ENCODE measurements around the gene OLIG2.

DNA sequence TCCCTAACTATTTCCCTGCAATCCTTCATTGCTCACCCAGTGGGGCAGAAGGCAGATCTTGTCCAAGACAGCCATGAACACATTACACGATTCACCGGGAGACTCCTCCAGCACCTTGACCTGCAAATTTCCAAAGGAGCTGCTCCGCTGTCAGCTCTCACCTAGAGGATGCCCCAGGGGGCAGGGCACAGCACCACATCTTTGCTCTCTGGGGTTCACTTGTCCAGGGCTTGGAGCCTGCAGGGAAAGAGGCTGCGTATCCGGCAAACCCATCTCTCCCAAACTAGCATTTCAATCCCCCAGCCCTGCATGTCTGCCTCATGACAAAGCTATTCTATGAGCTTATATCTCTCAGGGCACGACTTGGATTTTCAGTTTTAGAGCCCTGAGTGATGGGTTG lies 35.1 kb upstream of the OLIG2 start:
- TF ChIP-seq, protein P1, sequence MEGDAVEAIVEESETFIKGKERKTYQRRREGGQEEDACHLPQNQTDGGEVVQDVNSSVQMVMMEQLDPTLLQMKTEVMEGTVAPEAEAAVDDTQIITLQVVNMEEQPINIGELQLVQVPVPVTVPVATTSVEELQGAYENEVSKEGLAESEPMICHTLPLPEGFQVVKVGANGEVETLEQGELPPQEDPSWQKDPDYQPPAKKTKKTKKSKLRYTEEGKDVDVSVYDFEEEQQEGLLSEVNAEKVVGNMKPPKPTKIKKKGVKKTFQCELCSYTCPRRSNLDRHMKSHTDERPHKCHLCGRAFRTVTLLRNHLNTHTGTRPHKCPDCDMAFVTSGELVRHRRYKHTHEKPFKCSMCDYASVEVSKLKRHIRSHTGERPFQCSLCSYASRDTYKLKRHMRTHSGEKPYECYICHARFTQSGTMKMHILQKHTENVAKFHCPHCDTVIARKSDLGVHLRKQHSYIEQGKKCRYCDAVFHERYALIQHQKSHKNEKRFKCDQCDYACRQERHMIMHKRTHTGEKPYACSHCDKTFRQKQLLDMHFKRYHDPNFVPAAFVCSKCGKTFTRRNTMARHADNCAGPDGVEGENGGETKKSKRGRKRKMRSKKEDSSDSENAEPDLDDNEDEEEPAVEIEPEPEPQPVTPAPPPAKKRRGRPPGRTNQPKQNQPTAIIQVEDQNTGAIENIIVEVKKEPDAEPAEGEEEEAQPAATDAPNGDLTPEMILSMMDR (IDR thresholded peaks at IDR 0.05), result no peak
- no peak for TF ChIP-seq POLR2A (IDR thresholded peaks at IDR 0.05; ENCODE audit: low read depth)
